Measurements from ENCODE around the gene KRTAP9-6. TPM values are rescaled to one million over a fixed set of nuclear protein-coding genes. Genes with fewer than 3 reads are reported as not detected.
"Not testable (repeated sequence)": the region's sequence is repeated elsewhere in the genome, so short reads cannot be mapped to it uniquely, and the experiment has no call there.

The KRTAP9-6 gene
- total RNA-seq, 1 experiment from 2014 or later: not detected

GRCh38 chr17:41255381-41256290 is 9.5 kb upstream of the KRTAP9-6 start, which contains the start of gene KRTAP9-9:
TSS of gene KRTAP9-9 (plus strand) at chr17:41255384.
- RAD21 ChIA-PET (ENCODE audit: low non-redundant PET in 1 of 2, low total read pairs in 2 of 2, uncharacterized antibody in 2 of 2, unreplicated experiment in 2 of 2); H3K9me3 ChIP-seq (ENCODE audit: control insufficient read depth in 1 of 2, insufficient read depth in 1 of 2, low read depth in 1 of 2, low read length in 2 of 2); H3K79me2 ChIP-seq (ENCODE audit: insufficient read depth, low read length); H3K27ac ChIP-seq (ENCODE audit: low read depth, low read length); ATAC-seq; DNase-seq (ENCODE audit: low read depth, low spot score); H3K4me2 ChIP-seq (ENCODE audit: low read length); H3K27me3 ChIP-seq (ENCODE audit: insufficient read depth, low read length); BruUV-seq (replicated peaks); intact Hi-C loops (cut with micrococcal nuclease); H3K36me3 ChIP-seq (ENCODE audit: control insufficient read depth in 1 of 2, insufficient read depth in 2 of 2, low read length in 2 of 2); CTCF ChIA-PET; H3K9me2 ChIP-seq (ENCODE audit: insufficient read depth); H3K9ac ChIP-seq (ENCODE audit: low read length); H3K4me3 ChIP-seq (replicated peaks in 1 of 2; ENCODE audit: low read depth in 1 of 2, low read length in 2 of 2); H4K20me1 ChIP-seq (ENCODE audit: insufficient read depth); H3K4me1 ChIP-seq (ENCODE audit: control insufficient read depth in 1 of 2, insufficient read depth in 2 of 2, low read length in 2 of 2); H2AFZ ChIP-seq (ENCODE audit: low read depth, low read length, poor library complexity, severe bottlenecking); POLR2A ChIA-PET: not testable (repeated sequence)

DNA sequence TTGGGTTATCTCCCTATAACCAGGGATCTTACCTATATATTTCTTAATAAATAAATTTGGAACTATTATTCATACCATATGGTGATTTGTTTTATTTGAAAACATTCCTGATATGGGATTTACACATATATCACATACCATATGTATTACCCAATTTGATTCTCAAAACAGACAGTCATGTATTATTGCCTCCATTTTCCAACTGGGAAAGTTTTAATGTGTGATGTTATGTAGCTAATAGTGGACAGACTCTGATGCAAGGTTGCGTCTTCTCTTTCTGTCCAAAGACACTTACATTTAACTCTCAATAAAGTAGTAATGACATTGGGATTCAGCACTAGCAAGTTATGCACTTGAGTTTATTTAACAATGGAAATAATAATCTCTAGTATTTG is 8.9 kb upstream of the KRTAP9-6 start:
- Histone ChIP-seq H3K9me2 (ENCODE audit: insufficient read depth) (no peaks in the 10 kb centered on the region), H4K20me1 (ENCODE audit: insufficient read depth) (no peaks in the 10 kb centered on the region), H3K9me3 (ENCODE audit: control insufficient read depth in 1 of 2, insufficient read depth in 1 of 2, low read depth in 1 of 2, low read length in 2 of 2) (no peaks in the 10 kb centered on the region), H3K27me3 (ENCODE audit: insufficient read depth, low read length) (no peaks in the 10 kb centered on the region), H2AFZ (ENCODE audit: low read depth, low read length, poor library complexity, severe bottlenecking) (no peak overlapping the region), H3K4me1 (ENCODE audit: control insufficient read depth in 1 of 2, insufficient read depth in 2 of 2, low read length in 2 of 2) (no peaks in the 10 kb centered on the region), H3K4me2 (ENCODE audit: low read length) (no peak overlapping the region), H3K4me3 (replicated peaks in 1 of 2; ENCODE audit: low read depth in 1 of 2, low read length in 2 of 2) (no peak overlapping the region), H3K36me3 (ENCODE audit: control insufficient read depth in 1 of 2, insufficient read depth in 2 of 2, low read length in 2 of 2) (no peaks in the 10 kb centered on the region), H3K9ac (ENCODE audit: low read length) (no peak overlapping the region), H3K27ac (ENCODE audit: low read depth, low read length) (no peak overlapping the region), H3K79me2 (ENCODE audit: insufficient read depth, low read length) (no peaks in the 10 kb centered on the region)
- ChIA-PET RAD21 (ENCODE audit: low non-redundant PET in 1 of 2, low total read pairs in 2 of 2, uncharacterized antibody in 2 of 2, unreplicated experiment in 2 of 2) (no interaction called here), CTCF (no interaction called here), POLR2A (no interaction called here)
- DNase-seq (ENCODE audit: low read depth, low spot score) (no peak), ATAC-seq (no peak)
- intact Hi-C loops (cut with micrococcal nuclease): no loop called here
- no TSS peak for BruUV-seq (replicated peaks)
- TF ChIP-seq POLR2A (IDR thresholded peaks at IDR 0.05; ENCODE audit: borderline replicate concordance, extremely low read depth, insufficient read depth, insufficient read length) (no peak), EGR1 (IDR thresholded peaks at IDR 0.05; ENCODE audit: low read depth) (no peak), CTCF (IDR thresholded peaks at IDR 0.05 in 2 of 3, conservative IDR thresholded peaks at IDR 0.05 in 1 of 3; ENCODE audit: borderline replicate concordance in 1 of 3, insufficient read depth in 1 of 3, low read depth in 2 of 3, low read length in 2 of 3) (no peak), EZH2 (IDR thresholded peaks at IDR 0.05) (no peak), YY1 (IDR thresholded peaks at IDR 0.05; ENCODE audit: extremely low read depth, insufficient replicate concordance, low read depth, low read length) (no peak), ATF3 (IDR thresholded peaks at IDR 0.05) (no peak), FOSL1 (IDR thresholded peaks at IDR 0.05; ENCODE audit: low read depth) (no peak), SP1 (IDR thresholded peaks at IDR 0.05; ENCODE audit: low read depth) (no peak)
- TF ChIP-seq, protein P1, sequence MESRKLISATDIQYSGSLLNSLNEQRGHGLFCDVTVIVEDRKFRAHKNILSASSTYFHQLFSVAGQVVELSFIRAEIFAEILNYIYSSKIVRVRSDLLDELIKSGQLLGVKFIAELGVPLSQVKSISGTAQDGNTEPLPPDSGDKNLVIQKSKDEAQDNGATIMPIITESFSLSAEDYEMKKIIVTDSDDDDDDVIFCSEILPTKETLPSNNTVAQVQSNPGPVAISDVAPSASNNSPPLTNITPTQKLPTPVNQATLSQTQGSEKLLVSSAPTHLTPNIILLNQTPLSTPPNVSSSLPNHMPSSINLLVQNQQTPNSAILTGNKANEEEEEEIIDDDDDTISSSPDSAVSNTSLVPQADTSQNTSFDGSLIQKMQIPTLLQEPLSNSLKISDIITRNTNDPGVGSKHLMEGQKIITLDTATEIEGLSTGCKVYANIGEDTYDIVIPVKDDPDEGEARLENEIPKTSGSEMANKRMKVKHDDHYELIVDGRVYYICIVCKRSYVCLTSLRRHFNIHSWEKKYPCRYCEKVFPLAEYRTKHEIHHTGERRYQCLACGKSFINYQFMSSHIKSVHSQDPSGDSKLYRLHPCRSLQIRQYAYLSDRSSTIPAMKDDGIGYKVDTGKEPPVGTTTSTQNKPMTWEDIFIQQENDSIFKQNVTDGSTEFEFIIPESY (IDR thresholded peaks at IDR 0.05; ENCODE audit: extremely low read depth, insufficient replicate concordance, low read length): no peak
- TF ChIP-seq, protein P2, sequence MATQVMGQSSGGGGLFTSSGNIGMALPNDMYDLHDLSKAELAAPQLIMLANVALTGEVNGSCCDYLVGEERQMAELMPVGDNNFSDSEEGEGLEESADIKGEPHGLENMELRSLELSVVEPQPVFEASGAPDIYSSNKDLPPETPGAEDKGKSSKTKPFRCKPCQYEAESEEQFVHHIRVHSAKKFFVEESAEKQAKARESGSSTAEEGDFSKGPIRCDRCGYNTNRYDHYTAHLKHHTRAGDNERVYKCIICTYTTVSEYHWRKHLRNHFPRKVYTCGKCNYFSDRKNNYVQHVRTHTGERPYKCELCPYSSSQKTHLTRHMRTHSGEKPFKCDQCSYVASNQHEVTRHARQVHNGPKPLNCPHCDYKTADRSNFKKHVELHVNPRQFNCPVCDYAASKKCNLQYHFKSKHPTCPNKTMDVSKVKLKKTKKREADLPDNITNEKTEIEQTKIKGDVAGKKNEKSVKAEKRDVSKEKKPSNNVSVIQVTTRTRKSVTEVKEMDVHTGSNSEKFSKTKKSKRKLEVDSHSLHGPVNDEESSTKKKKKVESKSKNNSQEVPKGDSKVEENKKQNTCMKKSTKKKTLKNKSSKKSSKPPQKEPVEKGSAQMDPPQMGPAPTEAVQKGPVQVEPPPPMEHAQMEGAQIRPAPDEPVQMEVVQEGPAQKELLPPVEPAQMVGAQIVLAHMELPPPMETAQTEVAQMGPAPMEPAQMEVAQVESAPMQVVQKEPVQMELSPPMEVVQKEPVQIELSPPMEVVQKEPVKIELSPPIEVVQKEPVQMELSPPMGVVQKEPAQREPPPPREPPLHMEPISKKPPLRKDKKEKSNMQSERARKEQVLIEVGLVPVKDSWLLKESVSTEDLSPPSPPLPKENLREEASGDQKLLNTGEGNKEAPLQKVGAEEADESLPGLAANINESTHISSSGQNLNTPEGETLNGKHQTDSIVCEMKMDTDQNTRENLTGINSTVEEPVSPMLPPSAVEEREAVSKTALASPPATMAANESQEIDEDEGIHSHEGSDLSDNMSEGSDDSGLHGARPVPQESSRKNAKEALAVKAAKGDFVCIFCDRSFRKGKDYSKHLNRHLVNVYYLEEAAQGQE (IDR thresholded peaks at IDR 0.05; ENCODE audit: low read depth): no peak
